Mucosa of descending colon (tissue), 3 donors: Measurements from ENCODE around the gene PTPN1. TPM values are rescaled to one million over a fixed set of nuclear protein-coding genes. Genes with fewer than 3 reads are reported as not detected.

Experiments
- ATAC-seq: fragments of 200-7000 bp; cut with Tn5 transposase; one replicate; pipeline ENCODE4 v1.9.1; 2020; ENCODE audit warnings: mild to moderate bottlenecking, moderate library complexity
- DNase-seq, 3 donors: peaks; one replicate each; pipeline ENCODE4 v3.0.0-alpha.2; 2020
- H3K36me3 ChIP-seq: fragments of 200-600 bp; one replicate; pipeline ENCODE4 v1.8.0; 2021; ENCODE audit warnings: low read depth, mild to moderate bottlenecking
- H3K4me1 ChIP-seq: fragments of 200-600 bp; one replicate; pipeline ENCODE4 v1.8.0; 2021; ENCODE audit warnings: low read depth, mild to moderate bottlenecking
- H3K4me3 ChIP-seq: fragments of 200-600 bp; one replicate; pipeline ENCODE4 v1.8.0; 2021; ENCODE audit warnings: mild to moderate bottlenecking
- H3K9me3 ChIP-seq: fragments of 200-600 bp; one replicate; pipeline ENCODE4 v1.8.0; 2021; ENCODE audit warnings: mild to moderate bottlenecking
- CTCF ChIP-seq: fragments of 200-600 bp; IDR thresholded peaks from one replicate; pipeline ENCODE4 v1.8.0; 2022; ENCODE audit warnings: antibody characterized with exemption, mild to moderate bottlenecking
- intact Hi-C, 2 donors: fragments of 100-400 bp; cut with DNase I in 1 of 2; cut with micrococcal nuclease in 1 of 2; formaldehyde crosslinking; loops; one replicate each; pipeline versions ENCODE4 v1.11.0 to v1.11.1; 2022; cut with DNase I, micrococcal nuclease
- total RNA-seq, 3 donors: library from RNA; stranded (reverse); fragmentation: NEBNext Ultra II Directional in 2 of 3; extraction: Animal tissue kit (Norgen Biotek cat#: 25700) in 2 of 3; gene quantifications; one replicate each; pipeline versions ENCODE4 v1.2.1 to v1.2.4, GENCODE V29; 2021 to 2023
- donor health status: DM: no; HTN: no; CAD: no; lungs with moderate emphysema.
- donor health status: DM: no; HTN: no; CAD: no.
- donor health status: DM: no; HTN: yes; CAD: no.

The PTPN1 gene
- total RNA-seq, 3 donors from 2014 or later = 33.2 to 35.1 (median 33.4) TPM

- Histone ChIP-seq H3K4me3 (no peak overlapping the region), H3K4me1 (peaks cover 18% of the 10 kb centered on the region), H3K36me3 (no peaks in the 10 kb centered on the region), H3K9me3 (no peaks in the 10 kb centered on the region)
- DNase-seq = no peak
- ATAC-seq = no peak
- no peak for TF ChIP-seq CTCF
- intact Hi-C loops = loop anchor here in 1 of 2 donors (10.0 kb wide), 1 partner anchor 99 kb away; no protein-coding TSS in a partner anchor
Measured at GRCh38 chr20:50574108-50574507, 63.9 kb downstream of the PTPN1 start.

- no peak for TF ChIP-seq CTCF
- H3K4me3 ChIP-seq = no peak overlapping the region
Measured at GRCh38 chr20:50574586-50574985, 64.4 kb downstream of the PTPN1 start.

GRCh38 chr20:50575865-50576720, 65.9 kb downstream of the PTPN1 start:
- H3K4me3 ChIP-seq = no peak overlapping the region
- intact Hi-C loops = loop anchor here (5.0 to 10.0 kb wide), 4 partner anchors 99 to 394 kb away; no protein-coding TSS in a partner anchor
- H3K9me3 ChIP-seq = no peaks in the 10 kb centered on the region
- no peaks in the 10 kb centered on the region for H3K36me3 ChIP-seq
- DNase-seq (peak in 2 of 3 donors; percentile 82 to 88), ATAC-seq (peak; percentile 66)
- H3K4me1 ChIP-seq = peaks cover 18% of the 10 kb centered on the region
- TF ChIP-seq CTCF = peak; percentile 34

More at GRCh38 chr20:50574586-50574985, 64.4 kb downstream of the PTPN1 start:
- ATAC-seq (no peak), DNase-seq (no peak)
- no peaks in the 10 kb centered on the region for H3K36me3 ChIP-seq
- intact Hi-C loops = loop anchor here in 1 of 2 donors (10.0 kb wide), 1 partner anchor 100 kb away; no protein-coding TSS in a partner anchor
- peaks cover 18% of the 10 kb centered on the region for H3K4me1 ChIP-seq
- no peaks in the 10 kb centered on the region for H3K9me3 ChIP-seq

- ATAC-seq = peak; percentile 77
- DNase-seq = peak; percentile 79 to 87 (median 84)
Measured at GRCh38 chr20:50577175-50578018, 67.2 kb downstream of the PTPN1 start.

More at GRCh38 chr20:50577175-50578018, 67.2 kb downstream of the PTPN1 start:
- Histone ChIP-seq H3K36me3 (no peaks in the 10 kb centered on the region), H3K4me1 (peaks cover 18% of the 10 kb centered on the region), H3K4me3 (no peak overlapping the region), H3K9me3 (no peaks in the 10 kb centered on the region)
- intact Hi-C loops = loop anchor here (5.0 to 10.0 kb wide), 4 partner anchors 100 to 395 kb away; no protein-coding TSS in a partner anchor
- no peak for TF ChIP-seq CTCF
